Measurements from ENCODE around the gene OR4C11.

The OR4C11 gene

GRCh38 chr11:55607545-55607944, at the start of gene OR4C11:
OR4C11 (minus strand) TSS chr11:55607645; CDS start chr11:55604373, 3,272 bp downstream.
- Histone ChIP-seq H3K36me3 (ENCODE audit: insufficient read depth, low read length) (no peaks in the 10 kb centered on the region), H3K9ac (ENCODE audit: low read length) (no peak within 1 kb of the TSS), H3K4me3 (ENCODE audit: low read depth in 1 of 2, low read length in 2 of 2) (no peak within 1 kb of the TSS), H3K9me3 (ENCODE audit: low read length) (no peaks in the 10 kb centered on the region), H3K27ac (ENCODE audit: low read depth, low read length) (no peak within 1 kb of the TSS), H3K4me1 (ENCODE audit: insufficient read depth, low read length) (no peaks in the 10 kb centered on the region), H3K27me3 (ENCODE audit: control insufficient read depth in 1 of 2, insufficient read depth in 2 of 2, low read length in 2 of 2) (no peaks in the 10 kb centered on the region)

DNA sequence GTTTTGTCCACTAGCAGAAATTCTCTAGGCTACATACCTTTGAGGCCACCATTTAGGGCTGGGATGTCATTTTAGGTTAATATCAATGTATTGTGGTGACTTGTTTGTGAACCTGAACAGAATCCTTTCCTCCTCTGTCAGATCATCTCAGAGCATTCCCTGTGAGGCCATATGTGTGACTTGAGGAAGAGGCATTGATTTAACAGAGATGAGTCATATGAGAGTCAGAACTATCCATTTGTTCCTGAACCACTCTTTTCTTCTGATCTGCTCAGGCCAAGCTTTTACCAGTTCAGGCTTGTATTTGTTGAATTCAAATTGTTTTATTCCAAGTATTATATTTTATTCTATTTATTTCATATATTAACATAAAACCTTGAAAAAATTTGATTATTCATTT, 47.7 kb upstream of the OR4C11 start:
- Histone ChIP-seq H3K9ac (ENCODE audit: low read length) (no peak overlapping the region), H3K9me3 (ENCODE audit: low read length) (no peaks in the 10 kb centered on the region), H3K27ac (ENCODE audit: low read depth, low read length) (no peak overlapping the region), H3K27me3 (ENCODE audit: control insufficient read depth in 1 of 2, insufficient read depth in 2 of 2, low read length in 2 of 2) (no peaks in the 10 kb centered on the region), H3K4me3 (ENCODE audit: low read depth in 1 of 2, low read length in 2 of 2) (no peak overlapping the region), H3K4me1 (ENCODE audit: insufficient read depth, low read length) (no peaks in the 10 kb centered on the region), H3K36me3 (ENCODE audit: insufficient read depth, low read length) (no peaks in the 10 kb centered on the region)

DNA sequence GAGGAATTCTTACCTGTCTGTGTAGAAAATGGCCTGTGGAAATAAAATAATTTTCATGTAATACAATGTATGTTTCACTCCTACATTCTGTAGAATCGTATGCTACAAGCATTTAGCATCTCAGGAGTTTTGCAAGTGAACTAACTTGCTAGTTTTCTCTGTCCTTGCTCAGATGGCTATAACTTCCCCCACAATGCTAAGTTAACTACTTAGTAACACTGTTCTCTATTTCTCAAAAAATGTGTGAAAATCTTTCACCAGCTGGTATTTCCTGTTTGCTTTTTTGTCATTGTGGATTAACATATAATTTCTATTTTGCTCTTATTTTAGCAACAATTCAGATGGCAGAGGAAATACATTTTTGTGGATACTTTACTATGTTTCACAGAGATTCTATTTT, 45.1 kb upstream of the OR4C11 start:
- H3K27me3 ChIP-seq (ENCODE audit: control insufficient read depth in 1 of 2, insufficient read depth in 2 of 2, low read length in 2 of 2), result no peaks in the 10 kb centered on the region
- no peak overlapping the region for H3K4me3 ChIP-seq (ENCODE audit: low read depth in 1 of 2, low read length in 2 of 2)
- no peaks in the 10 kb centered on the region for H3K4me1 ChIP-seq (ENCODE audit: insufficient read depth, low read length)
- H3K9me3 ChIP-seq (ENCODE audit: low read length), result no peaks in the 10 kb centered on the region
- H3K27ac ChIP-seq (ENCODE audit: low read depth, low read length), result no peak overlapping the region
- H3K9ac ChIP-seq (ENCODE audit: low read length), result no peak overlapping the region
- H3K36me3 ChIP-seq (ENCODE audit: insufficient read depth, low read length), result no peaks in the 10 kb centered on the region

GRCh38 chr11:55648027-55648426, 40.6 kb upstream of the OR4C11 start, which contains the start of gene OR4S2:
OR4S2 (plus strand) TSS chr11:55648327; CDS start chr11:55650904, 2,577 bp downstream.
- Histone ChIP-seq H3K27ac (ENCODE audit: low read depth, low read length) (no peak within 1 kb of the TSS), H3K4me1 (ENCODE audit: insufficient read depth, low read length) (no peaks in the 10 kb centered on the region), H3K4me3 (ENCODE audit: low read depth in 1 of 2, low read length in 2 of 2) (no peak within 1 kb of the TSS), H3K27me3 (ENCODE audit: control insufficient read depth in 1 of 2, insufficient read depth in 2 of 2, low read length in 2 of 2) (no peaks in the 10 kb centered on the region), H3K9ac (ENCODE audit: low read length) (no peak within 1 kb of the TSS), H3K9me3 (ENCODE audit: low read length) (no peaks in the 10 kb centered on the region), H3K36me3 (ENCODE audit: insufficient read depth, low read length) (no peaks in the 10 kb centered on the region)

GRCh38 chr11:55634813-55635212, 27.4 kb upstream of the OR4C11 start, which contains the start of gene OR4P4:
OR4P4 (plus strand) TSS chr11:55635113.
- H3K36me3 ChIP-seq (ENCODE audit: insufficient read depth, low read length), result no peaks in the 10 kb centered on the region
- H3K27ac ChIP-seq (ENCODE audit: low read depth, low read length), result no peak within 1 kb of the TSS
- no peak within 1 kb of the TSS for H3K4me3 ChIP-seq (ENCODE audit: low read depth in 1 of 2, low read length in 2 of 2)
- H3K9me3 ChIP-seq (ENCODE audit: low read length), result no peaks in the 10 kb centered on the region
- no peak within 1 kb of the TSS for H3K9ac ChIP-seq (ENCODE audit: low read length)
- no peaks in the 10 kb centered on the region for H3K27me3 ChIP-seq (ENCODE audit: control insufficient read depth in 1 of 2, insufficient read depth in 2 of 2, low read length in 2 of 2)
- no peaks in the 10 kb centered on the region for H3K4me1 ChIP-seq (ENCODE audit: insufficient read depth, low read length)

GRCh38 chr11:55624531-55624930, 17.1 kb upstream of the OR4C11 start:
- Histone ChIP-seq H3K4me3 (ENCODE audit: low read depth in 1 of 2, low read length in 2 of 2) (no peak overlapping the region), H3K9me3 (ENCODE audit: low read length) (no peaks in the 10 kb centered on the region), H3K27me3 (ENCODE audit: control insufficient read depth in 1 of 2, insufficient read depth in 2 of 2, low read length in 2 of 2) (no peaks in the 10 kb centered on the region), H3K36me3 (ENCODE audit: insufficient read depth, low read length) (no peaks in the 10 kb centered on the region), H3K9ac (ENCODE audit: low read length) (no peak overlapping the region), H3K4me1 (ENCODE audit: insufficient read depth, low read length) (no peaks in the 10 kb centered on the region), H3K27ac (ENCODE audit: low read depth, low read length) (no peak overlapping the region)

- Histone ChIP-seq H3K27ac (ENCODE audit: low read depth, low read length) (no peak overlapping the region), H3K36me3 (ENCODE audit: insufficient read depth, low read length) (no peaks in the 10 kb centered on the region), H3K27me3 (ENCODE audit: control insufficient read depth in 1 of 2, insufficient read depth in 2 of 2, low read length in 2 of 2) (no peaks in the 10 kb centered on the region), H3K4me1 (ENCODE audit: insufficient read depth, low read length) (no peaks in the 10 kb centered on the region), H3K4me3 (ENCODE audit: low read depth in 1 of 2, low read length in 2 of 2) (no peak overlapping the region), H3K9me3 (ENCODE audit: low read length) (no peaks in the 10 kb centered on the region), H3K9ac (ENCODE audit: low read length) (no peak overlapping the region)
Observed at GRCh38 chr11:55572548-55572947, 34.9 kb downstream of the OR4C11 start.

- Histone ChIP-seq H3K9ac (ENCODE audit: low read length) (no peak within 1 kb of the TSS), H3K27me3 (ENCODE audit: control insufficient read depth in 1 of 2, insufficient read depth in 2 of 2, low read length in 2 of 2) (no peaks in the 10 kb centered on the region), H3K9me3 (ENCODE audit: low read length) (no peaks in the 10 kb centered on the region), H3K36me3 (ENCODE audit: insufficient read depth, low read length) (no peaks in the 10 kb centered on the region), H3K4me1 (ENCODE audit: insufficient read depth, low read length) (no peaks in the 10 kb centered on the region), H3K27ac (ENCODE audit: low read depth, low read length) (no peak within 1 kb of the TSS), H3K4me3 (ENCODE audit: low read depth in 1 of 2, low read length in 2 of 2) (no peak within 1 kb of the TSS)
Observed at GRCh38 chr11:55571828-55572227, 35.6 kb downstream of the OR4C11 start, which contains the start of gene OR4C16. OR4C16 (plus strand) TSS chr11:55572128; CDS start chr11:55572128, 0 bp downstream.

DNA sequence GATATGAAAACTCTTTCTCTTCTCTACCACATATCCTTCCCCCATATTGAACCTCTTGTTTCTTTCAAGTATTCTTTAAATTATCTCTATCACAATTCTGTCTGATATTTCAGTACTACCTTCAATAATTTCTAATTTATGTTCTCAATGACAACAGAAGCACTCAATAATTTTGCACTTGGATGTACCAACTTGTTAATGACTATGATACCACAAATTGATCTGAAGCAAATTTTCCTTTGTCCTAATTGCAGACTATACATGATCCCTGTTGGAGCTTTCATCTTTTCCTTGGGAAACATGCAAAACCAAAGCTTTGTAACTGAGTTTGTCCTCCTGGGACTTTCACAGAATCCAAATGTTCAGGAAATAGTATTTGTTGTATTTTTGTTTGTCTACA, 53.3 kb downstream of the OR4C11 start, which contains the start of gene OR4C15:
Gene OR4C15 (plus strand): TSS at position 301 of the 400 bp plus-strand sequence. CDS start 0 bp downstream, at position 301.
- Histone ChIP-seq H3K27ac (ENCODE audit: low read depth, low read length) (no peak within 1 kb of the TSS), H3K27me3 (ENCODE audit: control insufficient read depth in 1 of 2, insufficient read depth in 2 of 2, low read length in 2 of 2) (no peaks in the 10 kb centered on the region), H3K4me1 (ENCODE audit: insufficient read depth, low read length) (no peaks in the 10 kb centered on the region), H3K36me3 (ENCODE audit: insufficient read depth, low read length) (no peaks in the 10 kb centered on the region), H3K4me3 (ENCODE audit: low read depth in 1 of 2, low read length in 2 of 2) (no peak within 1 kb of the TSS), H3K9ac (ENCODE audit: low read length) (no peak within 1 kb of the TSS), H3K9me3 (ENCODE audit: low read length) (no peaks in the 10 kb centered on the region)

Measured in muscle layer of colon (tissue), 2 donors.